Midbrain (tissue), 1 donor: Measurements from ENCODE around the gene KRT33A.
"Not testable (repeated sequence)": the region's sequence is repeated elsewhere in the genome, so short reads cannot be mapped to it uniquely, and the experiment has no call there.

Source experiments
- DNase-seq: peaks from one replicate; lab custom pipeline; 2025; lab: John Stamatoyannopoulos, UW

The KRT33A gene

DNA sequence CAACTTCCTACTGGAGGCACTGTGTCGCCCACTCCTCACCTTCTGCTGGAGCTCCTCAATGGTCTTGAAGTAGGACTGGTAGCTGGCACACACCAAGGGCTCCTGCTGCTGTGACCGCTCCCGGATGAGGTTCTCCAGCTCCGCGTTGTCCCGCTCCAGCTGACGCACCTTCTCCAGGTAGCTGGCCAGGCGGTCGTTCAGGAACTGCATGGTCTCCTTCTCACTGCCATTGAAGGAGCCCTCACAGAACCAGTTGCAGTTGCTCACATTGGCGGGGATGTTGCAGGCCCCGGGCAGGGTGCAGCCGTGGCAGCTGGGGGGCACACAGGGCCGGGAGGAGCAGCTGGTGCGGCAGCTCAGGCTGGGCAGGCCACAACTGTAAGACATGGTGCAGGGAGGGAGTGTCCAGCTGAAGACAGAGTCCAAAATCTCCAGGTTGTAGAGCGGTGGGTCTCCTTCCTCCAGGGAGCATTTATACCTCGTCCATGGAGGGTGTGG, at the start of gene KRT33A:
TSS of gene KRT33A (minus strand) at position 448 of the 498 bp plus-strand sequence. CDS start at position 387, 61 bp downstream.
- not testable (repeated sequence) for DNase-seq

DNA sequence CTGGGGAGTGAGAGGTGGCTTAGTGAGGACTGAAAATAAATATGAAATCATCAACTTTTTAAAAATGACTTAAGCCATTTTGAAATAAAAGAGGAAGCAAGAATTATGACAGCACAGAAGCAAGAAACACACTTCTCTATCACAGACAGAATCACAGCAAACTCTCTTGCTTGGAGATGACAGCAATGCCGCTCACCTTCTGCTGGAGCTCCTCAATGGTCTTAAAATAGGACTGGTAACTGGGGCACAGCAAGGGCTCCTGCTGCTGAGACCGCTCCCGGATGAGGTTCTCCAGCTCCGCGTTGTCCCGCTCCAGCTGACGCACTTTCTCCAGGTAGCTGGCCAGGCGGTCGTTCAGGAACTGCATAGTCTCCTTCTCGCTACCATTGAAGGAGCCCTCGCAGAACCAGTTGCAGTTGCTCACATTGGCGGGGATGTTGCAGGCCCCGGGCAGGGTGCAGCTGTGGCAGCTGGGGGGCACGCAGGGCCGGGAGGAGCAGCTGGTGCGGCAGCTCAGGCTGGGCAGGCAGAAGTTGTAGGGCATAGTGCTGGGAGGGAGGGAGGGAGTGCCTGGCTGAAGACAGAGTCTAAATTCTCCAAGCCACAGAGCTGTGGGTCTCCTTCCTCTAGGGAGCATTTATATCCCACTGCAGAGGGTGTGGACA, 46.5 kb upstream of the KRT33A start, which contains the start of gene KRT31:
TSS of gene KRT31 (minus strand) at position 613 of the 665 bp plus-strand sequence. CDS start at position 544, 69 bp downstream.
- no peak for DNase-seq

DNA sequence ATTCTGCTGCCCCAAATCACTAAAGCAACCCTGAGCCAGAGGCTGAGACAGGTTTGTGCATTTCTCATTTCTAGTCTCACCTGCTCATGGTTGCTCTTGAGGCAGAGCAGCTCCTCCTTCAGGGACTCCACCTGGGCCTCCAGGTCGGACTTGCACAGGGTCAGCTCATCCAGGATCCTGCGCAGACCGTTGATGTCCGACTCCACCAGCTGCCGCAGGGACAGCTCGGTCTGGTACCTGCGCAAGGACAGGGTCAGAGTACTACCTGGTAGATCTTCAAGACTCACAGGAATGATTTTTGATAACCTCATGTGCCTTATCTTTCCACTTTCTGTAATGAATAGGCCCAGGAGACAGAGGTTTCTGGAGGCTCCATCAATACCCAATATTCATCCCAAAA, 45.7 kb upstream of the KRT33A start:
- no peak for DNase-seq

GRCh38 chr17:41395611-41396010, 45.0 kb upstream of the KRT33A start:
- no peak for DNase-seq

DNA sequence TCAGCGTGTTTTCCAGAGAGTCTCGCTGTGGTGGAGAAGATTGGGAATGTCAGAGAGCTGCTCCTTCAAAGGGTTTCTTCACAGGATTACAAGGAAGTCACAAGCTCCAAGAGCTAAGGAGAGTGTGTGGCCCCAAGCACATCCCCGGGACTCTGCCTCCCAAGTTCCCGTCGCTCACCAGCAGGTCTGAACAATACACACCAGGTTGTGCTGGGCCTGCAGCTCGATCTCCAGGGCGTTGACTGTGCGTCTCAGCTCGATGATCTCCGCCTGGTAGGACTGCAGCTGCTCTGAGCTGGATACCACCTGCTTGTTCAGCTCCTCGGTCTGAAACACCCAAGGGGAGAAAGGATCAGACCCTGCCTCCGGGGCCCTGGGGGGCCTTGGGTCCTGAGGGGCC, 44.4 kb upstream of the KRT33A start:
- not testable (repeated sequence) for DNase-seq

- no peak for DNase-seq
Observed at GRCh38 chr17:41394254-41394996, 43.8 kb upstream of the KRT33A start.

DNA sequence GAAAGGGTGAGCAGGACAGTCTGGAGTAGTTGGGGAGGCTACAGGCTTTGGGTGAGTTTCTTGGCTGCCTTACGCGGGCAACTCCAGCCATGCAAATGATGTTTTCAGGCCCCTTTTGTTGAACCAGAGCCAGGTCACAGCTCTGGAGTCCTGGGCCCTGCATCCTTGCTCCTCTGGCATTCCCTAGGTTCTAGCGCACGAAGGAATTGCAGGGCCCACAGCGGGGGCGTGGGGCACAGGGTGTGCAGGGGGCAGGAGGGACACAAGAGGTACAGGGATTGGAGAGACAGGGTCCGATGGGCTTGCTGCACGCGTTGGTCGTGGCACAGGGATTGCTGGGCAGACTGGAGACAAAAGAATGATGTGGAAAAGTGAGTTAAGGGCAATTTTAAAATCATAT, 43.2 kb upstream of the KRT33A start:
- DNase-seq, result no peak

- no peak for DNase-seq
Observed at GRCh38 chr17:41393294-41393693, 42.7 kb upstream of the KRT33A start.

DNA sequence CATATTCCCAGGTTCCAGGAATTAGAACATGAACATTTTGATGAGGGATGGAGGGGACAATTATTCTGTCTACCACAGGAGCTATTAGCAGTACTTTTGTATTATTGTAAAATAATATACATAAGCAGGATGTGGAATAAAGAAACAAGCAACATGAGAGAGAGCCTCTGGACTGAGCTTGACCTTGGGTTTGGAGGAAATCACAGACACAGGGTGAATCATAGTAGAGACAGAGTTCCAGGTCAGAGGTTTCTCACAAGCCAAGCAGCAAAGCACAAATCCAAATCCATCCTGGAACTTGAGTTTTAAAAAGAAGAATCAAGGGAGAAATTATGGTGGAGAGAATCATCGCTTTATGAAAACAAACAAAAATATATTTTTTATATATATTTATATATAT, 41.6 kb upstream of the KRT33A start:
- DNase-seq, result no peak

DNA sequence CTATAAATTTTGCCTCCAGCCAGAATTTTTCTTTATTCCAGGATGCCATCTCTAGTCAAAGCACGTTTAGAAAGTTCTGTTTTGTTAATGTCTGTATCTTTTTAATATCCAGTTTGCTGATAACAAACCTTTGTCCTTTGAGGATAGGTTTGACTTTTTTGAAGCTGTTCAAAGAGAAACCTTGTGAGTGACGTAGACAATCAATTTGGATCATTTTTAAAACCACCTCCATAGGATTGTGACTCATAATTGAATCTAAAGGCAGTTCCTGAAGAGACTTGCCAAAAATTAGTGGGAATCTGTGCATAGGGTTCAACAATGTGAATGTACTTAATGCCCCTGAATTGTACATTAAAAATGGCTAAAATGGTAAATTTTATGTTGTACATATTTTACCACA, 40.9 kb upstream of the KRT33A start:
- no peak for DNase-seq

DNA sequence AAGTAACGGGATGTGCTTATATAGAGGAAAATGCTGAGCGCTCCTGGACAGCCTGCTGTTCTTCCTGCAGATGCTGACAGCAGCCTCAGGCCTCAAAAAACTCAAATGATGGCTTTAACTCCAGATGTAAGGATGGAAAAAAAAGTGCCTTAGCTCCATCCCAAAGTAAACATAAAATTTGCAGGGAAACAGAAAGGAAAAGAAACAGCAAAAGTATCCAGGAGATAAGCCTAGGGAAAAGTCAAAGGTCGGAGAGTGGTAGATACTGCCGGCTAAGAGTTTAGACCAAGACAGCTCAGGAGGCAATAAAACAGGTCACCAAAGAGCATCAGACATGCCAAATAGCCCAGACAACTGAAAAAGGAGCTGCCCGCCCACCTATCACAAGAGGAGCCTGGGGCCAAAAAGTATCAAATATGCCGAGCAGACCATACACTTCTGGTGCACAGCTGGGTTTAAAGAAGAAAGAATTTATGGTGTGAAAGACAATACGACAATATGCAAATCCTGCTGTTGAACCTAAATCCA, 39.8 kb upstream of the KRT33A start:
- no peak for DNase-seq

GRCh38 chr17:41387670-41388069, 37.0 kb upstream of the KRT33A start:
- DNase-seq, result no peak

DNA sequence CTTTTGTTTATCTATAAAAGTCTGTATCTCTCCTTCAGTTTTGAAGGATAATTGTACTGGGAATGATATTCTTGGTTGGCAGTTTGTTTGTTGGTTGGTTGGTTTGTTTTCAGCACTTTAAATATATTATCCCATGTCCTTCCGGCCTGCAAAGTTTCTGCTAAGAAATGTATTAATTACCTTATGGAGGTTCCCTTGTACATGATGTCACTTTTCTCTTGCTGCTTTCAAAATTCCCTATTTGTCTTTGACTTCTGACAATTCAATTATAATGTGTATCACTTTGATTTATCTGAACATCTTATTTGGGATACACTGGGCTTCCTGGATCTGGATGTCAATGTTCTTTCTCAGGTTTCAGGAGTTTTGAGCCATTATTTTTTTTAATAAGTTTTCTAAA, 35.6 kb upstream of the KRT33A start:
- no peak for DNase-seq

- no peak for DNase-seq
Observed at GRCh38 chr17:41383690-41384089, 33.1 kb upstream of the KRT33A start.

DNA sequence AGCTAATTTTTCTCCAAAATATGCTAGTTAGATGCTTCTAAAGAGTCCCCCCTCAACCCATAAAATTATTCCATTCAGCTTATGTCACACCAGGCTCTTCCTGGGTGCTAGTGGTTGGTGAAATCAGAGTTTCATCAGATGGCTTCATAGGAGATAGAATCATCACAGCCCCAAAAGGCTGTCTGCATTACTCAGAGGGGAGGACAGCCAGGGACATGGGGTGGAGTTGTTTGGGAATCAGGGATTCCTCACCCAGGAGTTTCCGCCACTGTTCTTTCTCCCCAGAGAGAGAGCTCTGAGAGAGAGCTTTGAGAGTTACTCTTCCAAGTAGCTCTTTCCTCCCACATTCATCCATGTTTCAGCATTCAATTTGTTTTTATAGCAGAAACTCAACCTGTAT, 31.8 kb upstream of the KRT33A start:
- DNase-seq, result no peak

DNA sequence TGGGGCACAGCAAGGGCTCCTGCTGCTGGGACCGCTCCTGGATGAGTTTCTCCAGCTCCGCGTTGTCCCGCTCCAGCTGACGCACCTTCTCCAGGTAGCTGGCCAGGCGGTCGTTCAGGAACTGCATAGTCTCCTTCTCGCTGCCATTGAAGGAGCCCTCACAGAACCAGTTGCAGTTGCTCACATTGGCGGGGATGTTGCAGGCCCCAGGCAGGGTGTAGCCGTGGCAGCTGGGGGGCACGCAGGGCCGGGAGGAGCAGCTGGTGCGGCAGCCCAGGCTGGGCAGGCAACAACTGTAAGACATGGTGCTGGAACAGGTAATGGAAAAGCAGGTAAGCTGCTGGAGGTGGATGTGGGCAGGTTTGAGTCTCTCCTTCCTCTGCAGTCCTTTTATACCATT, 31.3 kb upstream of the KRT33A start, which contains the start of gene KRT34:
TSS of gene KRT34 (minus strand) at position 364 of the 400 bp plus-strand sequence. CDS start at position 304, 60 bp downstream.
- not testable (repeated sequence) for DNase-seq

GRCh38 chr17:41380091-41380490, 29.5 kb upstream of the KRT33A start:
- not testable (repeated sequence) for DNase-seq

DNA sequence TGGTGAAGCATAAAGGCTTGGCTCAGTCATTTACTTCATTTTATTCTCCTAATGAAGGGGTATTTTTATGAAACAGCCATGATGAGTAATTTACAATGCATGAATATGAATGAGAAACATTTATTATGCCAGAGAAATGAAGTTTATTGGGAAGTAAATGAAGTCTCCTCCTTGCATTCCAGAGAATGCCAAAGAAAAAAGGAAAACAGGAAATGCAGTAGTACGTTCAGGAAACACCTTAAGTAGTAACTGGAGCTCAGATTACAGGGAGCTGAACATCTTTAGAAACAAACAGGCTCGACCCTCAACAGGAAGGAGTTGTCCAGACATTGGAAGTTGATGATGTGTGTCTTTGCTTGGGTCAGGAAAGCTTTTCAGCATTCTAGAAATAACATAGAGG, 26.9 kb upstream of the KRT33A start:
- DNase-seq, result no peak

- DNase-seq, result no peak
Observed at GRCh38 chr17:41369713-41370112, 19.1 kb upstream of the KRT33A start, which contains the start of gene KRT33B. TSS of gene KRT33B (minus strand) at chr17:41369813. CDS start at chr17:41369750, 63 bp downstream.

DNA sequence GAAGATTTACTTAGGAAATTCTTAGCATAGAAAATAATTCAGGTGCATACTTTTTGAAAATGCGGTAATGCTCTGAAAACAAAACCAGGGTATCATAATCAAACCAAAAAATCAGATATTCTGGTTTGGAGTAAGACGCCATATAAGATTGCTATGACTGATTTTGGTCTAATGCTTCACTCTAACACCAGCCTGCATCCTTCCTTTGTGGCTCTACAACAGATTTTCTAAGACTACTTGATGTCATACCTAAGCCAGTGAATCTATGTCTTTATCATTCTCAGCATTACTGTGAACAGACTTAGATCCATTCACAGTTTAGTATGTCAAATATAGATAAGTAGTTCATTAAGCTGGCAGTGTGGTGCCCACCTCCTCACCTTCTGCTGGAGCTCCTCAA, 18.4 kb upstream of the KRT33A start:
- no peak for DNase-seq

DNA sequence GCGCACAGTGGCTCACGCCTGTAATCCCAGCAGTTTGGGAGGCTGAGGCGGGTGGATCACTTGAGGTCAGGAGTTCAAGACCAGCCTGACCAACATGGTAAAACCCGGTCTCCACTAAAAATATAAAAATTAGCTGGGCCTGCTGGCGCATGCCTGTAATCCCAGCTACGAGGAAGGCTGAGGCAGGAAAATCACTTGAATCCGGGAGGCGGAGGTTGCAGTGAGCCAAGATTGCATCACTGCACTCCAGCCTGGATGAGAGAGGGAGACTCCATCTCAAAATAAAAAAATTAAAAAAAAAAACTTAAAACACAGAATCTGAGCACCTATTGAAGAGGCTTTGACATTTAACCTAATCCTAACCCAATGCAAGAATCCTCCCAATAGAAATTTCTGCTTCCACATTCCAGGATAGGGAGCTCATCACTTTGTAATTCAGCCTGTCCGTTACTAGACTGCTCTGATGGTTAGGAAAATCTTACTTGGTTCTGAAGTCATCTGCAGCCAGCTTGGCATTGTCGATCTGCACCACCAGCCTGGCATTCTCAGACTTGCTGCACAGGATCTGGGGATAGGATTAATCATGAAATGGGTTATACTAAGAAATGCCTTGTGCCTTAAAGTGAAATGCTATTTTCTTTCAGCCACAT, 16.9 kb upstream of the KRT33A start:
- no peak for DNase-seq

DNA sequence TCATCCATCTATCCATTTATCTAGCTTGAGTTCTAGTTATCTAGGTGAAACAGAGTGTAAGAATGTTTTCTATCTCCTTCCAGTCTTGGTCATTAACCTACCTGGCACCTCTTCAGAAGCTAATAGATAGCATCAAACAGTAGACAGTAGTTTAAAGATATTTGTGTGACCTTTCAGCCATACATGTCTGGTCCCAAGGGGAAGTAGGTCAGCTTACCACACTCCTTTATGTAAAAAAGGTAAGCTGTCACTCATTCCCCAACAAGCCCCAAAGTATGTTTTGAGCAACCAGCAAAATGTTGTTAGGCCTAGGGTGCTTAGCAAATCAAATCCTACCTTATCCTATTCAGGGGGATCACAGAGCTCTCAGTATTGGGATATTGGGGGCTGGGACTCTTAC, 15.4 kb upstream of the KRT33A start:
- no peak for DNase-seq
